Hepatocyte (in vitro differentiated cells): ENCODE data around the gene EDC3.

Experiments used
- EZH2 ChIP-seq: fragments of 200-600 bp; sonication (generic); IDR thresholded peaks from 2 replicates; pipeline ENCODE4 v1.6.1; 2016; ENCODE audit warnings: antibody characterized with exemption, mild to moderate bottlenecking, borderline replicate concordance
- TF ChIP-seq, protein P1 (sequence below): fragments of 200-600 bp; sonication (generic); IDR thresholded peaks from 2 replicates; pipeline ENCODE4 v1.5.1; 2016; ENCODE audit warnings: antibody characterized with exemption, mild to moderate bottlenecking; ENCODE audit not compliant: poor library complexity

DNA sequence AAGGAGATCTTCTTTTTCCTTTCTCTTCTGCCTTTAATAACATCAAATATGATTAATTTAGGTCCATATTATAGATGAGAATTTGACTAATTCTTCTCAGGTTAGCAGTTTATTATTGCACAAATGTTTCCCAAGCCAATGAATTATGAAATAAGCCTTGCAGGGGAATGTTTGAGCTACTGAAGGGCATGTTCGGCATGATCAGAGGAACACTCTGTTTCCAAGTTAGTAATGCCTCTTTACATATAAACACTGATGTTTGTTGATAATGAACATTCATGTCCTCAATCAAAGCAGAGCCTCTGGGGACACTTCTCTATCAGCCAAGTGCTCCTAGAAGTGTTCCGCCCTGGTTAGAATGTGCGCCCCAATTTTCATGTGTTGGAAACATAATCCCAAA is 39.5 kb upstream of the EDC3 start:
- TF ChIP-seq, protein P1, sequence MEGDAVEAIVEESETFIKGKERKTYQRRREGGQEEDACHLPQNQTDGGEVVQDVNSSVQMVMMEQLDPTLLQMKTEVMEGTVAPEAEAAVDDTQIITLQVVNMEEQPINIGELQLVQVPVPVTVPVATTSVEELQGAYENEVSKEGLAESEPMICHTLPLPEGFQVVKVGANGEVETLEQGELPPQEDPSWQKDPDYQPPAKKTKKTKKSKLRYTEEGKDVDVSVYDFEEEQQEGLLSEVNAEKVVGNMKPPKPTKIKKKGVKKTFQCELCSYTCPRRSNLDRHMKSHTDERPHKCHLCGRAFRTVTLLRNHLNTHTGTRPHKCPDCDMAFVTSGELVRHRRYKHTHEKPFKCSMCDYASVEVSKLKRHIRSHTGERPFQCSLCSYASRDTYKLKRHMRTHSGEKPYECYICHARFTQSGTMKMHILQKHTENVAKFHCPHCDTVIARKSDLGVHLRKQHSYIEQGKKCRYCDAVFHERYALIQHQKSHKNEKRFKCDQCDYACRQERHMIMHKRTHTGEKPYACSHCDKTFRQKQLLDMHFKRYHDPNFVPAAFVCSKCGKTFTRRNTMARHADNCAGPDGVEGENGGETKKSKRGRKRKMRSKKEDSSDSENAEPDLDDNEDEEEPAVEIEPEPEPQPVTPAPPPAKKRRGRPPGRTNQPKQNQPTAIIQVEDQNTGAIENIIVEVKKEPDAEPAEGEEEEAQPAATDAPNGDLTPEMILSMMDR = no peak
- no peak for TF ChIP-seq EZH2
